ENCODE measurements around the gene PRDM4.

GRCh38 chr12:107783406-107784376 lies 22.8 kb upstream of the PRDM4 start:
- TF ChIP-seq POLR2A (IDR thresholded peaks at IDR 0.05; ENCODE audit: low read length), result no peak
- TF ChIP-seq GATA1 (IDR thresholded peaks at IDR 0.05; ENCODE audit: low read depth, low read length), result no peak

All from erythroblast (primary cell).